Measurements from ENCODE around the gene TRIM43B.
"Not testable (repeated sequence)": the region's sequence is repeated elsewhere in the genome, so short reads cannot be mapped to it uniquely, and the experiment has no call there.

The TRIM43B gene

DNA sequence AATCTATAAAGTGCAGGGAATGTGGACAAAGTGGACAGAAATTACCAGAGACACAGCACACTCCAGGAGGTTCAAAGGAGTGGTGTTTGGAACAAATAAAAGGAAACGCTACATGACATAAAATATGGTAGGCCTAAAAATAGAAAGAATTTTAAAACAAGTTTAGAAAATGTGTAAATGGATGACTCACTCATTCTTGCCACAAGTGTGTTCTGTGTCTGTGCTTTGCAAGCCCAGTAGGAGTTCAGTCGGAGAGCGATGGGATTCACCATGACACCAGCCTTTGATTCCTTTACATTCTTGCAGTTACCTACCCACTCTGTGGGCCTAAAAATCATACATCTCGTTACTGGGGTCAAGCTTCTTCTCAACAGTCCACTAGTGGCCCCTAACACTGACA, 51.2 kb downstream of the TRIM43B start:
- not testable (repeated sequence) for DNase-seq

DNA sequence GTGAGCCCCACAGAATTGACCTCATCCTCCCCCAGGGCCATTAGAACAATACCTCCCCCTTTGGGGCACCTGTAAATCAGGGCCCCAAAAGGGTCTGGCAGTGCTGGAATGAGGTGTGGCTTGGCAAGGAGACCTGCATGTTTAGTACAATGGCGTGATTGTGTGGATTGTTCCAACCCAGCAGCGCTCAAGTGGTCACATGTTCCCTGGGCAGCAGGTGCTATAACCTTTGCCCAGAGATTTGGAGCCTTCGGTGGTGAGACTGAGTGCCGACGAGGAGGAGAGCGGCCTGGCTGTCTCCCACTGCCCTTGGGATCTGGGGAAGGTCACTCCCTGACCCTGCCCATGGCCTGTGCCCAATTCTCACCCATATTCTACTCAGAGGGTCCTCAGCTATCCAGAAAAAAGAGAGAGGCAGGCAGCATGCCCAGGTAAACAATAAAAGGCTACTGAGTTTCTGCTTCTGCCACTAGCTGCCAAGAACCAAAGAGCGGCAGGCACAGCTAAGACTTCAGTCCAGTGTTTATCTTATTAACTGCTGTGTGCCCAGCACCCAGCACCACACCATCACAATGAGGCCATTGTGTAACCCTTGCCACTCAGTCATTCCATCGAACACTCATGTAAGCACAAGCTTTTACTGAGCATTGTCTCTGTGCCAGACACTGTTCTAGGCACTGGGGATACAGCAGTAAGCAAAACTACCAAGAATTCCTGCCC, 54.6 kb downstream of the TRIM43B start:
- not testable (repeated sequence) for DNase-seq

DNA sequence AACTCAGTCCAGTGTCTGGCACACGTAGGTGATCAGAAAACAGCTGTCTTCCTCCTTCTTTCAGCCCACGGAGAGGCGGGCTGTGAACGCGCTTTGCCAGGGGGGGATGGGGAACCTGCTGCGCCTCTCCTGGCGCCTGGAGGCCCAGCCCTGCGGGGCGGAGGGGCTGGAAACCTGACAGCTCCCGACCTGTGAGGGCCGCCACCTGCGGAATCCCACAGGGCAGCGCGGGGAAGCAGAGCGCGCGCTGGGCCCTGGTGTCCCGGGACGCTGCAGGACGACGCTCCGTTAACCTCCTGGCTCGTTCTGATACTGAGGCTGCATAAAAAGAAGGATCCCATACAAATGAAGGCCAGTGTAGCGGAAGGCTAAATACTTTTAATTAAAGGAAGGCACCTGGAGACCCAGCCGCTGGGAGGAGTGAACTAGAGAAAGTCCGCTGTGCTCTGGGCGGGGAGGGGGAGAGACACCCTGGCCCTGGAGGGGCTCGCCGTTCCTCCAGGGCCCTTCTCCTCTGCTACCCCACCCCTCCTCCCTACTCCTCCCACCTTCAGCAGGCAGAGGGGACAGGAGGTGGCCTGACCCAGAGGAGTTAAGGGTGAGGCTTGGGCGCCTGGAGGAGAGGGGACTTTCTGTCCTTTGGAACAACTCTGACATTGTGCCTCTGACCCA, 57.2 kb downstream of the TRIM43B start:
- DNase-seq, result not testable (repeated sequence)

All from activated CD4-positive, alpha-beta T cell treated with anti-CD3 and anti-CD28 coated beads, Interleukin-2, amount 50 U/mL, for 4 hours (primary cell).